ENCODE measurements around the gene KRT75. TPM values are rescaled to one million over a fixed set of nuclear protein-coding genes. Genes with fewer than 3 reads are reported as not detected.

Gene KRT75
- total RNA-seq (2022; extraction: Qiagen RNA extraction), result 0.08 to 0.20 TPM (median 0.14 TPM) in 5 replicates

GRCh38 chr12:52434081-52434733 is at the start of gene KRT75:
Gene KRT75 (minus strand): TSS chr12:52434371. CDS start chr12:52434304, 67 bp downstream.

GRCh38 chr12:52473768-52474167 is 39.6 kb upstream of the KRT75 start, which contains the start of gene KRT6C:
Gene KRT6C (minus strand): TSS chr12:52473805. CDS start chr12:52473737, 68 bp downstream.

DNA sequence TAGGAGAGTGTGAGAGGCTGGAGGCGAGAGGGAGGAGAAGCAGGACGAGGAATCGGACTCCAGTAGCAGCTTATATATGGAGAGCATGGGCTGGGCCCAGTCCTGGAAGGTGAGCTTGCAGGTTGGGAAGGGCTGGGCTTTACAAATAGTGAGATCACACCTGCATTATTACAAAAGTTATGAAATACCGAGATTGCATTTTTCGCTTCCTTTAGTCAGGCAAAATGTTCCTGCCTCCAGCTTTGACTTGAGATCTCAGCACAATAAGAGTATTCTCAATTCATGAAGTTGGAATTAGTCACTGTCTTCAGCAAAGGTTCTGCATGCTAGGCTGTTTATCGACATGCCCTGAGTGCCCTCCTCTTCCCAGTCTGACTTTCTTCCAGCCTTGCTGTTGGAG is 17.9 kb upstream of the KRT75 start, which contains the start of gene KRT6B:
Gene KRT6B (minus strand): TSS at position 46 of the 400 bp plus-strand sequence. CDS start 68 bp downstream, outside the sequence.

DNA sequence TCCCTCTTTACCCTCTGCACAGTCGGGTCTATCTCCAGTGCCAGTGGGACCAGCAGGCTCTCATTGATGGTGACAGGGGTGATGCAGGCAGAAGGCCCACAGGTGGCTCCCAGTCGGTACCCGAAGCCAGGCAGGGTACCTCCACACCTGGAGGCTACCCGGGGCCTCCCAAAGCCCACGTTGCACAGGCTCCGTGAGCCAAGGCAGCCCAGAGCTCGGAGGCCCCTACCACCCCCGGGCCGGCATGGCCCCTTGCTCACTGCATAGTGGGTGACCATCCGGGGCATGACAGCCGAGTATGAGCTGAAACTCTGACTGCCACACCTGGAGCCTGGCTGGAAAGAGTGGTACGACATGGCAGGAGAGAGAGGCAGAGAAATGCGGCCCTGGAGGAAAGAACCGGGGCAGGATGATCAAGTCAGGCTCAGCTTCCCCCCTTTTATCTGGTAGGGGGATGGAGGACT is 28.2 kb downstream of the KRT75 start, which contains the start of gene KRT82:
Gene KRT82 (minus strand): TSS at position 414 of the 464 bp plus-strand sequence. CDS start 58 bp downstream, at position 356.

DNA sequence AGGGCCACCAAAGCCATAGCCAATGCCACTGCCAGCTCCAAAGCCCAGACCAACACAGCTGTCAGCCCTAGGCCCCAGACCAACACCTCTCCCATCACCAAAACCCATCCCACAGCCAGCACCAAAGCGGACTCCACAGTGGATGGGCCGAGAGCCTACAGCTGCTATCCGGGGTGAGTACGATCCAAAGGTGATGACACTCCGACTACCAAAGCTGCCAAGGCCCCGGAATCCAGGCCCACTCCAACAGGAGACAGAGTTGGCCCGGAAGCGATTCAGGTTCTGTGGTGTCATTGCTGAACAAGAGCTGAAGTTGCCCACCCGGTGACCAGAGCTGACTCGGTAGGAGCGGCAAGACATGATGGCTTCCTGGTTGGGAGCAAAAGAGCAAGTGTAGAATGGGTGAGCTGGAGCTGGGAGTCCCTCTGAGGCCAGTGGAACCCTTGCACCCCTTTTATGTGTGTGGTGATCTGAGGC is 48.9 kb downstream of the KRT75 start, which contains the start of gene KRT84:
Gene KRT84 (minus strand): TSS at position 427 of the 477 bp plus-strand sequence. CDS start 67 bp downstream, at position 360.

Other genes with a start within 250 kb of the KRT75 start
- gene KRT80, start 242.4 kb downstream of the KRT75 start, total RNA-seq (2022; extraction: Qiagen RNA extraction), result 26.5 to 44.3 TPM (median 38.1 TPM) in 5 replicates
- 4,985 to 6,528 TPM (median 5,990 TPM) in 5 replicates for gene KRT7, start 201.1 kb downstream of the KRT75 start, total RNA-seq (2022; extraction: Qiagen RNA extraction)
- gene KRT86, start 159.7 kb downstream of the KRT75 start, total RNA-seq (2022; extraction: Qiagen RNA extraction), result 26.6 to 30.4 TPM (median 27.1 TPM) in 5 replicates
- gene KRT81, start 142.8 kb downstream of the KRT75 start, total RNA-seq (2022; extraction: Qiagen RNA extraction), result 3,069 to 3,830 TPM (median 3,573 TPM) in 5 replicates
- 2.4 to 3.0 TPM (median 2.8 TPM) in 5 replicates for gene KRT83, start 113.0 kb downstream of the KRT75 start, total RNA-seq (2022; extraction: Qiagen RNA extraction)
- not detected in 5 replicates for gene KRT85, start 66.9 kb downstream of the KRT75 start, total RNA-seq (2022; extraction: Qiagen RNA extraction)
- not detected in 5 replicates for gene KRT84, start 48.7 kb downstream of the KRT75 start, total RNA-seq (2022; extraction: Qiagen RNA extraction)
- gene KRT82, start 28.0 kb downstream of the KRT75 start, total RNA-seq (2022; extraction: Qiagen RNA extraction), result not detected in 5 replicates
- gene KRT6B, start 17.8 kb upstream of the KRT75 start, total RNA-seq (2022; extraction: Qiagen RNA extraction), result 0.03 to 0.06 TPM in 2 of 5 replicates, not detected in the others
- gene KRT6C, start 39.4 kb upstream of the KRT75 start, total RNA-seq (2022; extraction: Qiagen RNA extraction), result 0.07 TPM in 1 of 5 replicates, not detected in the others
- gene KRT6A, start 58.9 kb upstream of the KRT75 start, total RNA-seq (2022; extraction: Qiagen RNA extraction), result 11.5 to 16.2 TPM (median 14.0 TPM) in 5 replicates
- 0.46 to 1.5 TPM (median 0.70 TPM) in 5 replicates for gene KRT5, start 86.0 kb upstream of the KRT75 start, total RNA-seq (2022; extraction: Qiagen RNA extraction)
- gene KRT71, start 118.8 kb upstream of the KRT75 start, total RNA-seq (2022; extraction: Qiagen RNA extraction), result 0.06 TPM in 1 of 5 replicates, not detected in the others
- gene KRT74, start 139.5 kb upstream of the KRT75 start, total RNA-seq (2022; extraction: Qiagen RNA extraction), result not detected in 5 replicates
- not detected in 5 replicates for gene KRT72, start 167.1 kb upstream of the KRT75 start, total RNA-seq (2022; extraction: Qiagen RNA extraction)
- not detected in 5 replicates for gene KRT73, start 184.2 kb upstream of the KRT75 start, total RNA-seq (2022; extraction: Qiagen RNA extraction)
- gene KRT2, start 217.8 kb upstream of the KRT75 start, total RNA-seq (2022; extraction: Qiagen RNA extraction), result not detected in 5 replicates
- gene KRT1, start 246.0 kb upstream of the KRT75 start, total RNA-seq (2022; extraction: Qiagen RNA extraction), result not detected in 5 replicates